Measurements from ENCODE around the gene PLEKHA5.

DNA sequence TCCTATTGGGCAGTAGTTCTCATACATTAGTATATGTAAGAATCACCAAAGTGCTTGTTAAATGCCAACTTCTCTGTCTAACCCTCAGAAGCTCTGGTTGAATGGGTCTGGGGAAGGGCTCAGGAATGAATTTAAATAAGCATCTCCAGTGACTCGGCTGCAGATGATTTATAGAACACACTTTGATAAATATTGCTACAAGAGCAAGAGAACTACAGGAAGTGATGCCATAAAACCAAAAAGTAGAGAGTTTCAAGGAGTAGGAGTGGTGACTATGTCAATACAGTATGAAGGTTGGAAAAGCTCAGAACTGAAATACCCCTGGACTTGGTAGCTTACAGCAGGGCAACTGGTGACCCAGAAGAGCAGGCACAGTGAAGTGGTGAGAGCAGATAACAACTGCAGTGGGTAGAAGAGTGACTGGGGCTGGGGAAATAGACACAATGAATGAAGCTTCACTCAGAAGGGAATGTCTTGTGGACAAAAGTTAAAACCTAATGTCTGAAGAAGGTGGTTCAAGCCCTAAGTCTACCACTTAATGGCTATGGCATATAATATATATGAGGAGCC lies 8.0 kb upstream of the PLEKHA5 start:
- TF ChIP-seq, protein P1, sequence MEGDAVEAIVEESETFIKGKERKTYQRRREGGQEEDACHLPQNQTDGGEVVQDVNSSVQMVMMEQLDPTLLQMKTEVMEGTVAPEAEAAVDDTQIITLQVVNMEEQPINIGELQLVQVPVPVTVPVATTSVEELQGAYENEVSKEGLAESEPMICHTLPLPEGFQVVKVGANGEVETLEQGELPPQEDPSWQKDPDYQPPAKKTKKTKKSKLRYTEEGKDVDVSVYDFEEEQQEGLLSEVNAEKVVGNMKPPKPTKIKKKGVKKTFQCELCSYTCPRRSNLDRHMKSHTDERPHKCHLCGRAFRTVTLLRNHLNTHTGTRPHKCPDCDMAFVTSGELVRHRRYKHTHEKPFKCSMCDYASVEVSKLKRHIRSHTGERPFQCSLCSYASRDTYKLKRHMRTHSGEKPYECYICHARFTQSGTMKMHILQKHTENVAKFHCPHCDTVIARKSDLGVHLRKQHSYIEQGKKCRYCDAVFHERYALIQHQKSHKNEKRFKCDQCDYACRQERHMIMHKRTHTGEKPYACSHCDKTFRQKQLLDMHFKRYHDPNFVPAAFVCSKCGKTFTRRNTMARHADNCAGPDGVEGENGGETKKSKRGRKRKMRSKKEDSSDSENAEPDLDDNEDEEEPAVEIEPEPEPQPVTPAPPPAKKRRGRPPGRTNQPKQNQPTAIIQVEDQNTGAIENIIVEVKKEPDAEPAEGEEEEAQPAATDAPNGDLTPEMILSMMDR (IDR thresholded peaks at IDR 0.05; ENCODE audit: low read depth, low read length): no peak
- TF ChIP-seq EZH2phosphoT487 (IDR thresholded peaks at IDR 0.05; ENCODE audit: low read depth): no peak

All from OCI-LY3 (cell line).